ENCODE data around the gene MAP7D2. TPM values are rescaled to one million over a fixed set of nuclear protein-coding genes. Genes with fewer than 3 reads are reported as not detected.

Gene MAP7D2
- total and polyA plus RNA-seq, 2 of the 4 experiments (the other 2 are of a cell fraction) = 0.18 to 0.19 TPM

DNA sequence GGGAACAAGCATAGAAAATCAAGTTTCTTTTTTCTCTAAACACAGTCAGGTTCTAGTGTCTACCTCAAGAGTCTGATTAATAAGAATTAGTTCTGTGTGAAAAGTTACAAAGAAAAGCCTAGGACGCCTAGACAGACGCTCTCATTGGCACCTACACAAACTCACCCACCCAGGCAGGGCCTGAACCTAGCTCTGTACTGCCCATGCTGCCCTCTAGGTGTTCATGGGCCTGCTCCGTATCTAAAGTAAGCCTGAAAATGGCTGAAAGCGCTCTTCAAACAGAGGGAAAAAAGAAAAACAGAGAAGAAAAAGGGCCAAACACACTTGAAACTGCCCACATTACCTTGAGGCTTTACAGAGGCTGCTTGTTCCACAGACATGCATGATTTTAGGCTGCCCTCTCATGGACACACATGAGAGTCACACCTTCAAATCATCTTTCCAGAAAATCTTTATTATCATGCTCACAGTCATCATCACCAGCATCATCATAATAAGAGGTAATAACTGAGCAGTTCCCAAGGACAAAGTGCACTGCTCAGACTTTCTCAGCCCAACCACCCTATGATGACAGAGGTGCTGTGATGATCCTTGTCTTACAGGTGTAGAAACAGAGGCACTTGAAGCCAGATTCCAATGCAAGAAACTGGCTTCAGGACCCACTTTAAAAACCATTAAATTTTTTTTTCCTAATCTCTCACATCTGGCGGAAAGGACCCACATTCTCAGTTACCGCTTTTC, 49.6 kb downstream of the MAP7D2 start:
- no TSS peak for BruUV-seq (replicated peaks)
- peak; percentile 85 for ATAC-seq (ENCODE audit: low read depth)
- TF ChIP-seq, protein P1, sequence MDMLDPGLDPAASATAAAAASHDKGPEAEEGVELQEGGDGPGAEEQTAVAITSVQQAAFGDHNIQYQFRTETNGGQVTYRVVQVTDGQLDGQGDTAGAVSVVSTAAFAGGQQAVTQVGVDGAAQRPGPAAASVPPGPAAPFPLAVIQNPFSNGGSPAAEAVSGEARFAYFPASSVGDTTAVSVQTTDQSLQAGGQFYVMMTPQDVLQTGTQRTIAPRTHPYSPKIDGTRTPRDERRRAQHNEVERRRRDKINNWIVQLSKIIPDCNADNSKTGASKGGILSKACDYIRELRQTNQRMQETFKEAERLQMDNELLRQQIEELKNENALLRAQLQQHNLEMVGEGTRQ (IDR thresholded peaks at IDR 0.05; ENCODE audit: low read depth, low read length) = no peak
- TF ChIP-seq, protein P2, sequence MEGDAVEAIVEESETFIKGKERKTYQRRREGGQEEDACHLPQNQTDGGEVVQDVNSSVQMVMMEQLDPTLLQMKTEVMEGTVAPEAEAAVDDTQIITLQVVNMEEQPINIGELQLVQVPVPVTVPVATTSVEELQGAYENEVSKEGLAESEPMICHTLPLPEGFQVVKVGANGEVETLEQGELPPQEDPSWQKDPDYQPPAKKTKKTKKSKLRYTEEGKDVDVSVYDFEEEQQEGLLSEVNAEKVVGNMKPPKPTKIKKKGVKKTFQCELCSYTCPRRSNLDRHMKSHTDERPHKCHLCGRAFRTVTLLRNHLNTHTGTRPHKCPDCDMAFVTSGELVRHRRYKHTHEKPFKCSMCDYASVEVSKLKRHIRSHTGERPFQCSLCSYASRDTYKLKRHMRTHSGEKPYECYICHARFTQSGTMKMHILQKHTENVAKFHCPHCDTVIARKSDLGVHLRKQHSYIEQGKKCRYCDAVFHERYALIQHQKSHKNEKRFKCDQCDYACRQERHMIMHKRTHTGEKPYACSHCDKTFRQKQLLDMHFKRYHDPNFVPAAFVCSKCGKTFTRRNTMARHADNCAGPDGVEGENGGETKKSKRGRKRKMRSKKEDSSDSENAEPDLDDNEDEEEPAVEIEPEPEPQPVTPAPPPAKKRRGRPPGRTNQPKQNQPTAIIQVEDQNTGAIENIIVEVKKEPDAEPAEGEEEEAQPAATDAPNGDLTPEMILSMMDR (conservative IDR thresholded peaks at IDR 0.05; ENCODE audit: low read depth, low read length) = peak; percentile 64
- TF ChIP-seq SMC3 (IDR thresholded peaks at IDR 0.05; ENCODE audit: low read depth, low read length) (peak; percentile 49), RAD21 (IDR thresholded peaks at IDR 0.05; ENCODE audit: low read length) (peak; percentile 75)

More for the DNA sequence above, 49.6 kb downstream of the MAP7D2 start:
- no peak overlapping the region for H3K23ac ChIP-seq (ENCODE audit: low read depth, low read length)
- no peak overlapping the region for H2BK5ac ChIP-seq (ENCODE audit: low read depth, low read length, poor library complexity, severe bottlenecking)
- peak overlapping the region; percentile 76 for H2AFZ ChIP-seq (replicated peaks; ENCODE audit: low read length, poor library complexity)
- ChIA-PET CTCF (interaction anchor here (2.2 kb wide), 1 partner anchor 162 kb away, joined by 6 read pairs; no protein-coding TSS in a partner anchor), POLR2A (ENCODE audit: unreplicated experiment) (no interaction called here)
- H2BK120ac ChIP-seq (ENCODE audit: low read depth, low read length) = peak overlapping the region; percentile 58; the same call in 1 of the 2 replicates
- peak overlapping the region in 1 of 2 experiments; percentile 37; a peak in 1 of 4 replicates for H4K8ac ChIP-seq (ENCODE audit: low read depth in 2 of 2, low read length in 2 of 2)
- peak overlapping the region; percentile 33; the same call in 1 of the 2 replicates for H2BK20ac ChIP-seq (ENCODE audit: low read depth, low read length)
- 0 out of 2 replicates have a peak, but pooled peaks cover 3% of the 10 kb centered on the region for H3K9me1 ChIP-seq (ENCODE audit: insufficient read depth, low read length)
- no peak overlapping the region for H3K9ac ChIP-seq (ENCODE audit: low read depth, low read length)
- H3K79me1 ChIP-seq (ENCODE audit: low read depth in 1 of 2, low read length in 2 of 2) = no peaks in the 10 kb centered on the region
- H3K27ac ChIP-seq (ENCODE audit: insufficient read depth, low read length) = no peak overlapping the region
- 0 out of 2 replicates have a peak, but pooled peaks cover 3% of the 10 kb centered on the region for H4K20me1 ChIP-seq (ENCODE audit: insufficient read depth, low read length)
- H4K5ac ChIP-seq (ENCODE audit: low read depth, low read length) = no peak overlapping the region
- peaks cover 2% of the 10 kb centered on the region for H3K4me1 ChIP-seq (ENCODE audit: control insufficient read depth, insufficient read depth, low read length)
- H2BK15ac ChIP-seq (ENCODE audit: low read depth, low read length) = no peak overlapping the region
- H4K91ac ChIP-seq (ENCODE audit: insufficient read depth, low read depth, low read length) = no peak overlapping the region
- dilution Hi-C loops (cut with HindIII; ENCODE audit: low sequenced_read_pairs, unreplicated experiment) = no loop called here
- H3K36me3 ChIP-seq (ENCODE audit: control insufficient read depth, insufficient read depth, low read length) = no peaks in the 10 kb centered on the region
- peaks cover 6% of the 10 kb centered on the region for H3K27me3 ChIP-seq (ENCODE audit: control insufficient read depth, insufficient read depth, low read length)
- H3K56ac ChIP-seq (ENCODE audit: extremely low read depth, insufficient read depth, low read length) = no peak overlapping the region
- H3K4ac ChIP-seq (ENCODE audit: low read depth, low read length) = 0 out of 2 replicates have a peak overlapping the region, but pooled peaks have one; percentile 33
- no peak overlapping the region for H2AK9ac ChIP-seq (replicated peaks; ENCODE audit: low read depth, low read length, poor library complexity)
- no peak overlapping the region for H3K4me3 ChIP-seq (ENCODE audit: insufficient read depth, low read depth, low read length)
- in situ Hi-C loops (cut with MboI; ENCODE audit: low sequenced_read_pairs) = loop anchor here (25.0 kb wide), 1 partner anchor 680 kb away; no protein-coding TSS in a partner anchor
- no peak overlapping the region for H3K18ac ChIP-seq (ENCODE audit: low read depth, low read length)
- no peak overlapping the region for H3K14ac ChIP-seq (replicated peaks; ENCODE audit: low read depth, low read length)
- no peak overlapping the region; the same call in 1 of the 2 replicates for H2AK5ac ChIP-seq (ENCODE audit: low read depth, low read length)
- peak; percentile 70 for DNase-seq
- peak overlapping the region; percentile 45 for H3K4me2 ChIP-seq (ENCODE audit: low read depth, low read length)
- 39% methylated on average over 3 of the region's 6 CpGs; no CpG with 5 or more reads in 1 of the 2 experiments for WGBS, 2 experiments (ENCODE audit: extremely low coverage in 2 of 2, insufficient read length in 1 of 2)
- no peaks in the 10 kb centered on the region for H3K9me3 ChIP-seq (ENCODE audit: control insufficient read depth, insufficient read depth, low read length)
- intact Hi-C loops (cut with micrococcal nuclease) = loop anchor here (1.0 to 10.0 kb wide), 5 partner anchors 76 to 692 kb away; partner anchors contain the start of gene BCLAF3

Measured in IMR-90 (cell line).